ENCODE results near the gene TMEM168.

- TF ChIP-seq ARHGAP35 (CRISPR knock-in tag; IDR thresholded peaks at IDR 0.05; ENCODE audit: borderline replicate concordance): no peak
- no peak for TF ChIP-seq SP1 (IDR thresholded peaks at IDR 0.05)
- no peak for TF ChIP-seq SP1 (CRISPR knock-in tag; IDR thresholded peaks at IDR 0.05)
- TF ChIP-seq MYNN (CRISPR knock-in tag; IDR thresholded peaks at IDR 0.05; ENCODE audit: low read depth): no peak
- TF ChIP-seq TCF7L2 (IDR thresholded peaks at IDR 0.05; ENCODE audit: low read depth, low read length): no peak
- no peak for TF ChIP-seq RNF219 (CRISPR knock-in tag; IDR thresholded peaks at IDR 0.05)
- no peak for TF ChIP-seq RBM22 (optimal IDR thresholded peaks at IDR 0.05; ENCODE audit: low read length)
- TF ChIP-seq, protein P1, sequence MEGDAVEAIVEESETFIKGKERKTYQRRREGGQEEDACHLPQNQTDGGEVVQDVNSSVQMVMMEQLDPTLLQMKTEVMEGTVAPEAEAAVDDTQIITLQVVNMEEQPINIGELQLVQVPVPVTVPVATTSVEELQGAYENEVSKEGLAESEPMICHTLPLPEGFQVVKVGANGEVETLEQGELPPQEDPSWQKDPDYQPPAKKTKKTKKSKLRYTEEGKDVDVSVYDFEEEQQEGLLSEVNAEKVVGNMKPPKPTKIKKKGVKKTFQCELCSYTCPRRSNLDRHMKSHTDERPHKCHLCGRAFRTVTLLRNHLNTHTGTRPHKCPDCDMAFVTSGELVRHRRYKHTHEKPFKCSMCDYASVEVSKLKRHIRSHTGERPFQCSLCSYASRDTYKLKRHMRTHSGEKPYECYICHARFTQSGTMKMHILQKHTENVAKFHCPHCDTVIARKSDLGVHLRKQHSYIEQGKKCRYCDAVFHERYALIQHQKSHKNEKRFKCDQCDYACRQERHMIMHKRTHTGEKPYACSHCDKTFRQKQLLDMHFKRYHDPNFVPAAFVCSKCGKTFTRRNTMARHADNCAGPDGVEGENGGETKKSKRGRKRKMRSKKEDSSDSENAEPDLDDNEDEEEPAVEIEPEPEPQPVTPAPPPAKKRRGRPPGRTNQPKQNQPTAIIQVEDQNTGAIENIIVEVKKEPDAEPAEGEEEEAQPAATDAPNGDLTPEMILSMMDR (CRISPR knock-in tag; IDR thresholded peaks at IDR 0.05): no peak
- TF ChIP-seq ZFX (CRISPR knock-in tag; IDR thresholded peaks at IDR 0.05; ENCODE audit: low read depth): no peak
- no peak for TF ChIP-seq SPEN (CRISPR knock-in tag; IDR thresholded peaks at IDR 0.05; ENCODE audit: low read depth)
- TF ChIP-seq KDM5B (CRISPR knock-in tag; IDR thresholded peaks at IDR 0.05; ENCODE audit: borderline replicate concordance): no peak
- TF ChIP-seq CEBPB (IDR thresholded peaks at IDR 0.05; ENCODE audit: borderline replicate concordance, low read depth, low read length): no peak
These were observed 758 bp downstream of the TMEM168 start for GRCh38 chr7:112789453-112789816.
